ENCODE measurements around the gene TERT.

TERT gene

DNA sequence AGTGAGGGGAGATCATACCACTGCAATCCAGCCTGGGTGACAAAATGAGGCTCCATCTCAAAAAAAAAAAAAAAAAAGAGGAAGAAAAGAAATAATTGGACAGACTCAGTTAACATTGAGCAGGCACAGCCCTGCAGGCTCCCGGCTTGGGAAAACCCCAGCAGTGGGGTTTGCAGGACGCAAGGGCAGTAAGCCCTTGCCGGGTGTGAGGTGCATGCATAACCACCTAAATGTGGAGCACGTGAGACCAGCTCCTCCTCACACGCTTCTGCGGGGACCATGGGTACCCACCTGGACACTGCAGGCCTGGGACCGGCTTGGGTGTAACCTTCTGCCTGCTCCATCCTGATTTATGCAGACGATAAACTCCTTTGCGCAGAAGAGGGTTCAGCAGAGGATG lies 74.5 kb downstream of the TERT start:
- no peak overlapping the region for H3K4me3 ChIP-seq (ENCODE audit: low read depth, low read length)
- DNase-seq (ENCODE audit: low read depth): no peak
- TF ChIP-seq, protein P1, sequence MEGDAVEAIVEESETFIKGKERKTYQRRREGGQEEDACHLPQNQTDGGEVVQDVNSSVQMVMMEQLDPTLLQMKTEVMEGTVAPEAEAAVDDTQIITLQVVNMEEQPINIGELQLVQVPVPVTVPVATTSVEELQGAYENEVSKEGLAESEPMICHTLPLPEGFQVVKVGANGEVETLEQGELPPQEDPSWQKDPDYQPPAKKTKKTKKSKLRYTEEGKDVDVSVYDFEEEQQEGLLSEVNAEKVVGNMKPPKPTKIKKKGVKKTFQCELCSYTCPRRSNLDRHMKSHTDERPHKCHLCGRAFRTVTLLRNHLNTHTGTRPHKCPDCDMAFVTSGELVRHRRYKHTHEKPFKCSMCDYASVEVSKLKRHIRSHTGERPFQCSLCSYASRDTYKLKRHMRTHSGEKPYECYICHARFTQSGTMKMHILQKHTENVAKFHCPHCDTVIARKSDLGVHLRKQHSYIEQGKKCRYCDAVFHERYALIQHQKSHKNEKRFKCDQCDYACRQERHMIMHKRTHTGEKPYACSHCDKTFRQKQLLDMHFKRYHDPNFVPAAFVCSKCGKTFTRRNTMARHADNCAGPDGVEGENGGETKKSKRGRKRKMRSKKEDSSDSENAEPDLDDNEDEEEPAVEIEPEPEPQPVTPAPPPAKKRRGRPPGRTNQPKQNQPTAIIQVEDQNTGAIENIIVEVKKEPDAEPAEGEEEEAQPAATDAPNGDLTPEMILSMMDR (IDR thresholded peaks at IDR 0.05; ENCODE audit: low read depth, low read length, missing control alignments): no peak

DNA sequence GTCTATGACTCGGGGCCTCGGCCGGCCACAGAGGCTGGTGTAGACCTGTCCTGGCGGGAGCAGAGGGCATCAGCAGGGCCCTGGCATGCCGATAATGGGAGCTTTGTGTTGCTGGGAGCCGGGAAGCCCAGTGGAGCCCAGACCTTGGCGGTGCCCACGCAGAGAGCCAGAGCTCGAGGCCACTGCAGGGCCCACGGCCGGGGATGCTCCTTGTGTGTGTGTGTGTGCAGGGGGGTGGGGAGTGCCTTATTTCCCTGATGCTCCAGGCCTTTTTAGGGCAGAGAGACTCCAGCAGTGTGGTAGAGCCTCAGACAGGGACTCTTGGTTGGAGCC lies 75.1 kb downstream of the TERT start:
- no peak overlapping the region for H3K4me3 ChIP-seq (ENCODE audit: low read depth, low read length)
- in situ Hi-C loops (cut with HindIII; ENCODE audit: low sequenced_read_pairs): no loop called here
- DNase-seq (ENCODE audit: low read depth): no peak
- TF ChIP-seq, protein P1 (IDR thresholded peaks at IDR 0.05; ENCODE audit: low read depth, low read length, missing control alignments): no peak

More for the DNA sequence above, 74.5 kb downstream of the TERT start:
- in situ Hi-C loops (cut with HindIII; ENCODE audit: low sequenced_read_pairs): no loop called here

DNA sequence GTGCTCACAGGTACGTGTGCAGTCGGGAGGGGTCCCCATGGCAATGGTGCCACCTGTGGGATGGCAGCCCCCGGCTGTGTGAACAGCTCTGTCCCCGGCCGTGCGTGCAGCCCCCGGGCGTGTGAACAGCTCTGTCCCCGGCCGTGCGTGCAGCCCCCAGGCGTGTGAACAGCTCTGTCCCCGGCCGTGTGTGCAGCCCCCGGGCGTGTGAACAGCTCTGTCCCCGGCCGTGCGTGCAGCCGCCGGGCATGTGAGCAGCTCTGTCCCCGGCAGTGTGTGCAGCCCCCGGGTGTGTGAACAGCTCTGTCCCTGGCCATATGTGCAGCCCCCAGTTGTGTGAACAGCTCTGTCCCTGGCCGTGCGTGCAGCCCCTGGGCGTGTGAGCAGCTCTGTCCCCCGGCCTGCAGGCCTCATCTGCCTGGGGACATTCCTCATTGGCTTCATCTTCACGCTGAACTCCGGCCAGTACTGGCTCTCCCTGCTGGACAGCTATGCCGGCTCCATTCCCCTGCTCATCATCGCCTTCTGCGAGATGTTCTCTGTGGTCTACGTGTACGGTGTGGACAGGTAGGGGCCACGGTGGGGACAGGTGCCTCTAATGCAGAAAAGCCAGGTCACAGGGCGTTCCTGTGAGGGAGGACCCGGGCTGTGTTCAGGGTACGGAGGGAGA lies 75.6 kb downstream of the TERT start:
- DNase-seq (ENCODE audit: low read depth): no peak
- no peak overlapping the region for H3K4me3 ChIP-seq (ENCODE audit: low read depth, low read length)
- TF ChIP-seq, protein P1 (IDR thresholded peaks at IDR 0.05; ENCODE audit: low read depth, low read length, missing control alignments): no peak
- in situ Hi-C loops (cut with HindIII; ENCODE audit: low sequenced_read_pairs): no loop called here

DNA sequence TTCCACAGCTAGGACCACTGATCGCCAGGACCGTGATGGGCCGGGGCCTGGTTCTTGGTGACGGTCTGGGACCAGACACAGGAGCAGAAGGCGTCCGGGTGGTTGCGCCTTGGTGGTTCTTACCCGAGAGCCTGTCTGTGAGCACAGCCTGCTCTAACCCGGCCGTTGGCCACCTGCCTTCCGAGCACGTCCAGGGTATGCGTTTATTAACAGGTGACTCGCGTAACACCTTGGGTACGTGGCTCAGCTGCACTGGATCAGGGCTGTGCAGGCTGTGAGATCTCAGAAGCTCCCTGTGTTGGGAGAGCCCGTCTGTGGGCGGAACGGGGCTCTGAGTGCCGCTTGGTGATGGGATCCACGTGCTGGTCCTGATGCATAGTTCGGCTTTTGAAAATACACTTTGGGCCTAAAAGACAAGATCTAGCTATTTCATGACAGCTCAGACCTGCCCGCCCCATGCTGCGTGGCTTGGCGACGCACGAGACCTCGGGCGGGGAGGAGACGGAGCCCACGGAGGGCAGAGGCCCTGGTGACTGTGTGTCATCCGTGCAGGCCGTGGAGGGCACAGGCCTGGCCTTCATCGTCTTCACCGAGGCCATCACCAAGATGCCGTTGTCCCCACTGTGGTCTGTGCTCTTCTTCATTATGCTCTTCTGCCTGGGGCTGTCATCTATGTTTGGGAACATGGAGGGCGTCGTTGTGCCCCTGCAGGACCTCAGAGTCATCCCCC lies 76.4 kb downstream of the TERT start:
- no peak for DNase-seq (ENCODE audit: low read depth)
- no peak overlapping the region for H3K4me3 ChIP-seq (ENCODE audit: low read depth, low read length)
- in situ Hi-C loops (cut with HindIII; ENCODE audit: low sequenced_read_pairs): no loop called here
- TF ChIP-seq, protein P1 (IDR thresholded peaks at IDR 0.05; ENCODE audit: low read depth, low read length, missing control alignments): no peak

DNA sequence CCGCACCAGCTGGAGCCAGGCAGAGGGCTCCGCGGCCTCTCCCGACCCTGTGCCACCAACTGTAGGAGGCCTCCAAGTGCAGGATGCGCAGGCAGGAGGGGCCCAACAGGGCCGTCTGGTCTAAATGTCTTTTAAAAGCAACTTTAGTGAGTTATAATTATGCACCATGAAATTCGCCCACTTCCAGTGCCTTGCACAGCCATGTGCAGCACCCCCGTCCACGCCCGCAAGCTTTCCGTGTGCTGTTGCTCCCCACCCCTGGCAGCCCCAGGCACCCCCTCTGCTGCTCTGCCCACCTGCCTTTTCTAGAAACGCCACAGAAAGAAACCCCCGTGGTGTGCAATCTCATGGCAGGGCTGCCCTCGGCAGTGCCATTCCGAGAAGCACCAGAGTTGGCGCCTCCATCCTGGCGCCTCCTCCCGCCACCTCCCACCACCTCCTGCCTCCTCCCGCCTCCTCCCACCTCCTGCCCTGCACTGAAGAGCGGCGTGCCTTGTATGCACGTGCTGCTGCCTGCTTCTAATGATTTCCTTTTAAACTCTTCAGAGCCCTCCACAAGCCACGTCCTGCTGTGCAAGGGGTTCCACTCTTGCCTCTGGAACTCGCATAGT lies 77.2 kb downstream of the TERT start:
- no peak for DNase-seq (ENCODE audit: low read depth)
- H3K4me3 ChIP-seq (ENCODE audit: low read depth, low read length): no peak overlapping the region
- in situ Hi-C loops (cut with HindIII; ENCODE audit: low sequenced_read_pairs): no loop called here
- TF ChIP-seq, protein P1 (IDR thresholded peaks at IDR 0.05; ENCODE audit: low read depth, low read length, missing control alignments): no peak

DNA sequence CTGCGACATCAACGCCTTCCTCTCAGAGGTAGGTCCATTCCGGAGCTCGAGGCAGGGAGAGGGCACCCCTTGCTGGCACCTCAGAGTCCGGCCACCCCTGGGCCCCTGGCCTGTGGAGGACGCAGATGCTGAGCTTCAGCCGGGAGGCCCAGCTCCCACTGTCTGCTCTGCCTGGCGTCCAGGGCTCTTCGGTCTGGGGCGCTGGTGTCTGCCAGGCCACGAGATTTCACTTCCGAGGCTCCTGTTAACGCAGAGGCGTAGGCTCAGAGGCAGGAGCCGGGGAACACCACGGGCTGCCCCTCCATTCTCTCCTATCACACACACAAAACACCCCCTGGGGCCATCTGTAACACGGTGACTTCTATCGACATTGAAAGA lies 78.0 kb downstream of the TERT start:
- H3K4me3 ChIP-seq (ENCODE audit: low read depth, low read length): no peak overlapping the region
- no peak for DNase-seq (ENCODE audit: low read depth)
- in situ Hi-C loops (cut with HindIII; ENCODE audit: low sequenced_read_pairs): no loop called here
- TF ChIP-seq, protein P1 (IDR thresholded peaks at IDR 0.05; ENCODE audit: low read depth, low read length, missing control alignments): no peak
